Activated T-cell treated with anti-CD3 and anti-CD28 coated beads, Interleukin-2, amount 50 U/mL, for 1 hour (primary cell): ENCODE data around the gene ZNF552.
"Not testable (repeated sequence)": the region's sequence is repeated elsewhere in the genome, so short reads cannot be mapped to it uniquely, and the experiment has no call there.

Experiments
- DNase-seq: peaks from one replicate; pipeline ENCODE4 v3.0.0-alpha.2; 2020

Gene ZNF552

GRCh38 chr19:57817976-57818375, 3.3 kb upstream of the ZNF552 start:
- no peak for DNase-seq

- DNase-seq: no peak
These were observed 1.9 kb upstream of the ZNF552 start for GRCh38 chr19:57816652-57817051.

GRCh38 chr19:57815247-57816075, 748 bp upstream of the ZNF552 start:
- DNase-seq: no peak

- no peak for DNase-seq
These were observed 701 bp downstream of the ZNF552 start for GRCh38 chr19:57813919-57814504.

GRCh38 chr19:57812975-57813820, 1.5 kb downstream of the ZNF552 start:
- not testable (repeated sequence) for DNase-seq

- no peak for DNase-seq
These were observed 2.5 kb downstream of the ZNF552 start for GRCh38 chr19:57812226-57812625.

- DNase-seq: not testable (repeated sequence)
These were observed 4.1 kb downstream of the ZNF552 start for GRCh38 chr19:57810410-57811295.

GRCh38 chr19:57807541-57807940, 7.2 kb downstream of the ZNF552 start:
- no peak for DNase-seq

GRCh38 chr19:57803594-57804325, 11.0 kb downstream of the ZNF552 start:
- DNase-seq: no peak

GRCh38 chr19:57803265-57803593, 11.5 kb downstream of the ZNF552 start:
- no peak for DNase-seq

- DNase-seq: no peak
These were observed 12.4 kb downstream of the ZNF552 start for GRCh38 chr19:57802269-57802668.

- DNase-seq: no peak
These were observed 14.0 kb downstream of the ZNF552 start for GRCh38 chr19:57800696-57801095.

- not testable (repeated sequence) for DNase-seq
These were observed 18.1 kb downstream of the ZNF552 start for GRCh38 chr19:57796580-57796979.

GRCh38 chr19:57789288-57789687, 25.4 kb downstream of the ZNF552 start:
- DNase-seq: no peak

GRCh38 chr19:57788114-57788692, 26.5 kb downstream of the ZNF552 start:
- no peak for DNase-seq

GRCh38 chr19:57786906-57787305, 27.8 kb downstream of the ZNF552 start:
- DNase-seq: no peak

GRCh38 chr19:57786286-57786685, 28.4 kb downstream of the ZNF552 start:
- no peak for DNase-seq

GRCh38 chr19:57779220-57779845, 35.4 kb downstream of the ZNF552 start:
- DNase-seq: no peak

- DNase-seq: no peak
These were observed 36.4 kb downstream of the ZNF552 start for GRCh38 chr19:57778336-57778735.

GRCh38 chr19:57776764-57777296, 37.9 kb downstream of the ZNF552 start:
- no peak for DNase-seq

- DNase-seq: no peak
These were observed 41.2 kb downstream of the ZNF552 start for GRCh38 chr19:57773488-57773887.
